ENCODE data around the gene MRPS34. TPM values are rescaled to one million over a fixed set of nuclear protein-coding genes. Genes with fewer than 3 reads are reported as not detected.

Gene MRPS34
- total and polyA plus RNA-seq, 10 of the 15 experiments (the other 5 are each of a cell fraction or from before 2014, with no cell fraction given), result 3.6 to 285 (median 147) TPM

DNA sequence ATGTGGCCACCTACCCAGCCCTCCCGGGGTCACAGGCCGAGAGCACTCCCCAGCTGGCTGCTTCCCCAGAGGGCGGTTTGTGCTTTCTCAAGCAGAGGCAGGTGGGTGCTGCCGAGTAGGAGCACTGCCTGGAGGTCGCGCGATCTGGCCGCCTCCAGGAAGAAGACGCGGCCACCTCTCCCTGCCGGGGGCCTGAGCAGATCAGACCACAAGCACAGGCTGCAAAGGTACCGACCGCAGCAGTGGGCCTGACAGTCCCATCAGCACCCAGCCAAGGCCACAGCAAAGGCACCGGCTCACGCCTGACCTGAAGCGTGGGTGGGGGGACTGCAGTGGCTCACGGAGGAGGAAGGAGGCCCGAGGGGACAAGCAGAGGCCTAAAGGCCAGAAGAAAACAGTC lies 35.8 kb upstream of the MRPS34 start:
- in situ Hi-C loops (cut with MboI), result no loop called here
- H4K20me1 ChIP-seq (ENCODE audit: control insufficient read depth, insufficient read depth), result no peaks in the 10 kb centered on the region
- no peak overlapping the region for H2AFZ ChIP-seq (ENCODE audit: control insufficient read depth, low read depth, low read length)
- no peak overlapping the region for H3K4me3 ChIP-seq
- no peak for FAIRE-seq
- peaks cover 0 to 1% of the 10 kb centered on the region in 2 experiments; a peak in 3 of 4 replicates for H3K36me3 ChIP-seq (ENCODE audit: control insufficient read depth in 2 of 2, insufficient read depth in 2 of 2, low read length in 1 of 2)
- ChIA-PET POLR2A (no interaction called here), CTCF (no interaction called here), RAD21 (ENCODE audit: unreplicated experiment) (no interaction called here), SMC1A (ENCODE audit: uncharacterized antibody, unreplicated experiment) (no interaction called here)
- no peak for DNase-seq (ENCODE audit: low read depth, low spot score)
- H3K27me3 ChIP-seq (replicated peaks in 1 of 2; ENCODE audit: control insufficient read depth in 2 of 2, insufficient read depth in 2 of 2, low read length in 1 of 2), result no peaks in the 10 kb centered on the region
- H3K4me2 ChIP-seq (ENCODE audit: control insufficient read depth, insufficient read depth), result no peak overlapping the region
- no peaks in the 10 kb centered on the region for H3K4me1 ChIP-seq (ENCODE audit: control insufficient read depth, insufficient read depth, low read length)
- no peak for ATAC-seq
- no peaks in the 10 kb centered on the region for H3K79me2 ChIP-seq (ENCODE audit: control insufficient read depth, insufficient read depth, low read length)
- intact Hi-C loops (cut with micrococcal nuclease; ENCODE audit: unreplicated experiment), result no loop called here
- BruUV-seq (replicated peaks), result no TSS peak
- WGBS (ENCODE audit: insufficient coverage, insufficient replicate concordance, low lambda C conversion rate, missing lambda C conversion rate), result 86% methylated on average over 18 of the region's 18 CpGs
- H3K9ac ChIP-seq (ENCODE audit: control insufficient read depth, insufficient read depth, low read length), result no peak overlapping the region
- no peaks in the 10 kb centered on the region; the same call in 2 of the 3 replicates for H3K9me3 ChIP-seq (replicated peaks; ENCODE audit: control insufficient read depth, insufficient read depth, low read length)
- no peak overlapping the region for H3K27ac ChIP-seq (ENCODE audit: control insufficient read depth, insufficient read depth)
- TF ChIP-seq CHD1 (IDR thresholded peaks at IDR 0.05; ENCODE audit: low read depth, low read length) (no peak), FOXM1 (IDR thresholded peaks at IDR 0.05; ENCODE audit: low read depth, low read length) (no peak), TCF3 (IDR thresholded peaks at IDR 0.05; ENCODE audit: borderline replicate concordance, insufficient read depth, low read depth, low read length) (no peak), NR2C2 (IDR thresholded peaks at IDR 0.05; ENCODE audit: borderline replicate concordance, control insufficient read depth, insufficient read length, low read depth) (no peak), RB1 (IDR thresholded peaks at IDR 0.05; ENCODE audit: borderline replicate concordance) (no peak), NRF1 (conservative IDR thresholded peaks at IDR 0.05; ENCODE audit: low read depth, low read length) (no peak), ETV6 (conservative IDR thresholded peaks at IDR 0.05 in 1 of 2, IDR thresholded peaks at IDR 0.05 in 1 of 2; ENCODE audit: borderline replicate concordance in 1 of 2, low read depth in 1 of 2) (no peak), ZSCAN29 (IDR thresholded peaks at IDR 0.05) (no peak), EP300 (IDR thresholded peaks at IDR 0.05; ENCODE audit: borderline replicate concordance in 1 of 2, control insufficient read depth in 1 of 2, low read depth in 2 of 2, low read length in 2 of 2) (no peak), HDAC6 (IDR thresholded peaks at IDR 0.05; ENCODE audit: unreplicated experiment) (no peak), SMAD1 (IDR thresholded peaks at IDR 0.05; ENCODE audit: low read depth, partially characterized antibody) (no peak)
- TF ChIP-seq, protein P1, sequence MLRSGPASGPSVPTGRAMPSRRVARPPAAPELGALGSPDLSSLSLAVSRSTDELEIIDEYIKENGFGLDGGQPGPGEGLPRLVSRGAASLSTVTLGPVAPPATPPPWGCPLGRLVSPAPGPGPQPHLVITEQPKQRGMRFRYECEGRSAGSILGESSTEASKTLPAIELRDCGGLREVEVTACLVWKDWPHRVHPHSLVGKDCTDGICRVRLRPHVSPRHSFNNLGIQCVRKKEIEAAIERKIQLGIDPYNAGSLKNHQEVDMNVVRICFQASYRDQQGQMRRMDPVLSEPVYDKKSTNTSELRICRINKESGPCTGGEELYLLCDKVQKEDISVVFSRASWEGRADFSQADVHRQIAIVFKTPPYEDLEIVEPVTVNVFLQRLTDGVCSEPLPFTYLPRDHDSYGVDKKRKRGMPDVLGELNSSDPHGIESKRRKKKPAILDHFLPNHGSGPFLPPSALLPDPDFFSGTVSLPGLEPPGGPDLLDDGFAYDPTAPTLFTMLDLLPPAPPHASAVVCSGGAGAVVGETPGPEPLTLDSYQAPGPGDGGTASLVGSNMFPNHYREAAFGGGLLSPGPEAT (IDR thresholded peaks at IDR 0.05; ENCODE audit: low read depth), result no peak
- TF ChIP-seq, protein P2, sequence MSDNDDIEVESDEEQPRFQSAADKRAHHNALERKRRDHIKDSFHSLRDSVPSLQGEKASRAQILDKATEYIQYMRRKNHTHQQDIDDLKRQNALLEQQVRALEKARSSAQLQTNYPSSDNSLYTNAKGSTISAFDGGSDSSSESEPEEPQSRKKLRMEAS (IDR thresholded peaks at IDR 0.05; ENCODE audit: low read depth, low read length), result no peak
- TF ChIP-seq, protein P3, sequence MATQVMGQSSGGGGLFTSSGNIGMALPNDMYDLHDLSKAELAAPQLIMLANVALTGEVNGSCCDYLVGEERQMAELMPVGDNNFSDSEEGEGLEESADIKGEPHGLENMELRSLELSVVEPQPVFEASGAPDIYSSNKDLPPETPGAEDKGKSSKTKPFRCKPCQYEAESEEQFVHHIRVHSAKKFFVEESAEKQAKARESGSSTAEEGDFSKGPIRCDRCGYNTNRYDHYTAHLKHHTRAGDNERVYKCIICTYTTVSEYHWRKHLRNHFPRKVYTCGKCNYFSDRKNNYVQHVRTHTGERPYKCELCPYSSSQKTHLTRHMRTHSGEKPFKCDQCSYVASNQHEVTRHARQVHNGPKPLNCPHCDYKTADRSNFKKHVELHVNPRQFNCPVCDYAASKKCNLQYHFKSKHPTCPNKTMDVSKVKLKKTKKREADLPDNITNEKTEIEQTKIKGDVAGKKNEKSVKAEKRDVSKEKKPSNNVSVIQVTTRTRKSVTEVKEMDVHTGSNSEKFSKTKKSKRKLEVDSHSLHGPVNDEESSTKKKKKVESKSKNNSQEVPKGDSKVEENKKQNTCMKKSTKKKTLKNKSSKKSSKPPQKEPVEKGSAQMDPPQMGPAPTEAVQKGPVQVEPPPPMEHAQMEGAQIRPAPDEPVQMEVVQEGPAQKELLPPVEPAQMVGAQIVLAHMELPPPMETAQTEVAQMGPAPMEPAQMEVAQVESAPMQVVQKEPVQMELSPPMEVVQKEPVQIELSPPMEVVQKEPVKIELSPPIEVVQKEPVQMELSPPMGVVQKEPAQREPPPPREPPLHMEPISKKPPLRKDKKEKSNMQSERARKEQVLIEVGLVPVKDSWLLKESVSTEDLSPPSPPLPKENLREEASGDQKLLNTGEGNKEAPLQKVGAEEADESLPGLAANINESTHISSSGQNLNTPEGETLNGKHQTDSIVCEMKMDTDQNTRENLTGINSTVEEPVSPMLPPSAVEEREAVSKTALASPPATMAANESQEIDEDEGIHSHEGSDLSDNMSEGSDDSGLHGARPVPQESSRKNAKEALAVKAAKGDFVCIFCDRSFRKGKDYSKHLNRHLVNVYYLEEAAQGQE (IDR thresholded peaks at IDR 0.05; ENCODE audit: low read depth, low read length), result no peak
- TF ChIP-seq, protein P4, sequence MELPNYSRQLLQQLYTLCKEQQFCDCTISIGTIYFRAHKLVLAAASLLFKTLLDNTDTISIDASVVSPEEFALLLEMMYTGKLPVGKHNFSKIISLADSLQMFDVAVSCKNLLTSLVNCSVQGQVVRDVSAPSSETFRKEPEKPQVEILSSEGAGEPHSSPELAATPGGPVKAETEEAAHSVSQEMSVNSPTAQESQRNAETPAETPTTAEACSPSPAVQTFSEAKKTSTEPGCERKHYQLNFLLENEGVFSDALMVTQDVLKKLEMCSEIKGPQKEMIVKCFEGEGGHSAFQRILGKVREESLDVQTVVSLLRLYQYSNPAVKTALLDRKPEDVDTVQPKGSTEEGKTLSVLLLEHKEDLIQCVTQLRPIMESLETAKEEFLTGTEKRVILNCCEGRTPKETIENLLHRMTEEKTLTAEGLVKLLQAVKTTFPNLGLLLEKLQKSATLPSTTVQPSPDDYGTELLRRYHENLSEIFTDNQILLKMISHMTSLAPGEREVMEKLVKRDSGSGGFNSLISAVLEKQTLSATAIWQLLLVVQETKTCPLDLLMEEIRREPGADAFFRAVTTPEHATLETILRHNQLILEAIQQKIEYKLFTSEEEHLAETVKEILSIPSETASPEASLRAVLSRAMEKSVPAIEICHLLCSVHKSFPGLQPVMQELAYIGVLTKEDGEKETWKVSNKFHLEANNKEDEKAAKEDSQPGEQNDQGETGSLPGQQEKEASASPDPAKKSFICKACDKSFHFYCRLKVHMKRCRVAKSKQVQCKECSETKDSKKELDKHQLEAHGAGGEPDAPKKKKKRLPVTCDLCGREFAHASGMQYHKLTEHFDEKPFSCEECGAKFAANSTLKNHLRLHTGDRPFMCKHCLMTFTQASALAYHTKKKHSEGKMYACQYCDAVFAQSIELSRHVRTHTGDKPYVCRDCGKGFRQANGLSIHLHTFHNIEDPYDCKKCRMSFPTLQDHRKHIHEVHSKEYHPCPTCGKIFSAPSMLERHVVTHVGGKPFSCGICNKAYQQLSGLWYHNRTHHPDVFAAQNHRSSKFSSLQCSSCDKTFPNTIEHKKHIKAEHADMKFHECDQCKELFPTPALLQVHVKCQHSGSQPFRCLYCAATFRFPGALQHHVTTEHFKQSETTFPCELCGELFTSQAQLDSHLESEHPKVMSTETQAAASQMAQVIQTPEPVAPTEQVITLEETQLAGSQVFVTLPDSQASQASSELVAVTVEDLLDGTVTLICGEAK (IDR thresholded peaks at IDR 0.05; ENCODE audit: borderline replicate concordance), result no peak

All from GM12878 (cell line).